GM18505 (cell line): Measurements from ENCODE around the gene GCSH.

Source experiments
- ATAC-seq: cut with Tn5 transposase; IDR thresholded peaks from one replicate; pipeline ENCODE4 v1.9.1; 2021; ENCODE audit not compliant: unreplicated experiment
- POLR2A ChIP-seq: IDR thresholded peaks from 4 replicates; pipeline ENCODE4 v1.6.1; 2011; ENCODE audit warnings: borderline replicate concordance; ENCODE audit not compliant: insufficient read depth, insufficient read length; ENCODE audit errors: extremely low read depth

The GCSH gene

GRCh38 chr16:81081014-81081413, 15.2 kb downstream of the GCSH start:
- no peak for ATAC-seq
- no peak for TF ChIP-seq POLR2A

GRCh38 chr16:81080233-81080632, 16.0 kb downstream of the GCSH start:
- no peak for ATAC-seq
- no peak for TF ChIP-seq POLR2A

- peak; percentile 96 for ATAC-seq
- TF ChIP-seq POLR2A, result peak; percentile 90
Observed at GRCh38 chr16:81077076-81077940, 18.9 kb downstream of the GCSH start, which contains the start of gene C16orf46. TSS of gene C16orf46 (minus strand) at chr16:81077238. CDS start at chr16:81063955, 13,283 bp downstream.

GRCh38 chr16:81076566-81077075, 19.6 kb downstream of the GCSH start:
- ATAC-seq, result peak; percentile 84
- TF ChIP-seq POLR2A, result no peak

- no peak for ATAC-seq
Observed at GRCh38 chr16:81073560-81074330, 22.4 kb downstream of the GCSH start.

GRCh38 chr16:81071805-81072204, 24.4 kb downstream of the GCSH start:
- ATAC-seq, result no peak
- no peak for TF ChIP-seq POLR2A

More at GRCh38 chr16:81073560-81074330, 22.4 kb downstream of the GCSH start:
- no peak for TF ChIP-seq POLR2A

- ATAC-seq, result no peak
- TF ChIP-seq POLR2A, result no peak
Observed at GRCh38 chr16:81070979-81071378, 25.2 kb downstream of the GCSH start.

GRCh38 chr16:81069063-81069462, 27.1 kb downstream of the GCSH start:
- no peak for TF ChIP-seq POLR2A
- no peak for ATAC-seq

- no peak for ATAC-seq
- TF ChIP-seq POLR2A, result no peak
Observed at GRCh38 chr16:81067166-81067565, 29.0 kb downstream of the GCSH start.

GRCh38 chr16:81066681-81067080, 29.5 kb downstream of the GCSH start:
- TF ChIP-seq POLR2A, result no peak
- no peak for ATAC-seq

- TF ChIP-seq POLR2A, result no peak
Observed at GRCh38 chr16:81061871-81062608, 34.2 kb downstream of the GCSH start.

GRCh38 chr16:81061307-81061640, 34.9 kb downstream of the GCSH start:
- no peak for TF ChIP-seq POLR2A
- ATAC-seq, result no peak

More at GRCh38 chr16:81061871-81062608, 34.2 kb downstream of the GCSH start:
- ATAC-seq, result no peak
